ENCODE measurements around the gene ANKRD11.

ANKRD11 gene

DNA sequence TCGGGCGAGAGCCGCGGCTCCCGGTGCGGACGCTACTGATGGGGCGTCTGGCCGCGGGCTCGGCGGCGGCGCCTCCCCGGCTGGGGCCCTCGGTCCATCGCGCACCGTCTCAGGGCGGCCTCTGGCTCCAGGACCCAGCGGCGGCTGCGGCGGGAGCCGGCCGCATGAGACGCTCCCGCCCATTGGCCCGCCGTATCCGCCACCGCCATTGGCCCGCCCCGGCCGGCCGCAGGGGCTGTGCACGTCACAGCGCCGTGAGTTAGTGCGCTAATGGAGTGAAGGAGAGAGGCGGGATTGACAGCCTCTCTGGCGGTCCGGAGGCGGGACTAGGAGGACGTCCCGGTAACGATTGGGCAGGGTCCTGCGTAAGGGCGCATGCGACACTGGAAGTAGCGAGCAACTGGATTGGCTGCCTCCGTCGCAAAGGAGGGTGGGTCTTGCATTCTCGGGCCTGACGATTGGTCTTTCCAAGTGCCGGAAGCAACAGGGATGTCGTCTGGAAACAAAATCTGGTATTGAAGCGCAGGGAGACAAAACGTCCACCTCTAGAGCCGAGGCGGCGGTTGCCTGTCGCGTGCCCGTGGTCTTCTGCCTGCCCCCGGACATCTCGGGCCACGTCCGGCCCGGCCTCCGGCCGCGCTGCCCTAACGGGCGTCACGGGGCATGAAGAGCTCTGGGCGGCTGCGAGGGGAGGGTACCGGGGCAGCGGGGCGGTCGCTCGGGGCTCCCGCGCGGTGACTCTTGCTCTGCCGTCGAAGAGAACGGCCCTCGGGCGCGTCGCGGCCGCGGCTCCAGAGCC lies at the start of gene ANKRD11:
Gene ANKRD11, minus strand, starts transcription at position 123 of the 799 bp plus-strand sequence. CDS start 173,542 bp downstream, outside the sequence.
- peak; percentile 96 for DNase-seq (ENCODE audit: extremely low spot score, insufficient read length, low read depth)
- peak; percentile 99 for FAIRE-seq

DNA sequence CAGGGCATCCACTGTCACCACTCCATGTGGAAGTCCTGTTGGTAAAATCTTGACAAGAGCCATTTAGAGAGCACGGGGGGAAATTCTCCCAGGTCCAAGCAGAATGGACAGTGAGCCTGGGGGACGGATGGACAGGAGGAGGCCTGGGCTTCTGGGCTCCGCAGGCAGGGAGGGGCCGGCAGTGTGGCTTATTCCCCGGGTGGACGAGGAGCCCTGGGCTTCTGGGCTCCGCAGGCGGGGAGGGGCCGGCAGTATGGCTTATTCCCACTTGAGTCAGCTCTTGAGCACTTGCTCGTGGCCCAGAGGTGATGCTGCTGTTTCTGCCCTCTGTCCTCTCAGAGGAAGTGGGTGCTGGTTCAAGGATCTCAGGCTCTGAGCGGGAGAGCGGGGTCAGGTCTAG lies 47.9 kb upstream of the ANKRD11 start:
- DNase-seq (ENCODE audit: extremely low spot score, insufficient read length, low read depth) (no peak), FAIRE-seq (no peak)

DNA sequence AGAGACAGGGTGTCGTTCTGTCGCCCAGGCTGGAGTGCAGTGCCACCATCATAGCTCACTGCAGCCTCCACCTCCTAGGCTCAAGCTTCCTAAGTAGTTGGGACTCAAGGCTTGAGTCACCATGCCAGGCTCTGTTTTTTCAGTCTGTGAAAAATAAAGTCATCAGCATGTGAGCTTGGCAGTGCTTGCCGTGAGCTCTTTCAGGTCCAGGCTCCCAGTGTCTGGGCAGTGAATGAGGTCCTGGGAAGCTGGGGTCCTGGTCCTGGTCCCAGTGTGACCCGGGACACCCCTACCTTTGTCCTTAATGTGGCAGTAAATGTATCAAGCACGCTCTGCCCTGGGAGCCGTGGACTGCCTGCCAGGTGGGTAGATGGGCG lies 47.2 kb upstream of the ANKRD11 start:
- FAIRE-seq (no peak), DNase-seq (ENCODE audit: extremely low spot score, insufficient read length, low read depth) (no peak)

DNA sequence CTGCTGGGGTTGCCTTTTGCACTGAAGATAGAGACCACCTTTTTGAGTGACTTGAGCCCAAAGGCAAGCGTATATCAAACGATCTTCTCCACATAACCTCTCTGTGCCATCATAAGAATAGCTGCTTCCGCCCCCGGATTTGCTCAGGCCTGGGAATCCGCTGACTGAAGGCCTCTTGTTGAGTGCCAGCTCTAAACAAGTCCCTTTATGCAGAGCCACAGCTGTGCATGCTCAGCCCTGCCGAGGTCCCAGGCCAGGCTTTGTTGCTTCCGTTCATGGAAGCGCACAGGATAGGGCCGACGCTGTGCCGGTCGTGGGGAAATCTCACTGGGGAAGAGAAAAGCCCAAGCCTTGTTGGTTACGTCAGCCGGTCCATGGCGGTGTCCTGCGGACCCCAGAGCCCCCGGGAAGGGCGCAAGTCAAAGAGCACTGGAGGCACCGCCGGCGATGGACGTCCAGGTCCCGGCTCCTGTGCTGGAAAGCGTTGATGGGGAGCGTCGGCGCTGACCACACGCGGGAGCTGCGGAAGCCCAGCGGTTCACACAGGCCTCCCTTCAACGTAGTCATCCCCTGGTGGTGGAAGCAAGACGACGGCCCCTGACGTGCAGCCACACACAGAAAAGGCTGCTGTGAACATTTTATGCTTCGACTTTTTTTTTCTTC lies 46.7 kb upstream of the ANKRD11 start:
- DNase-seq (ENCODE audit: extremely low spot score, insufficient read length, low read depth): no peak
- FAIRE-seq: no peak

DNA sequence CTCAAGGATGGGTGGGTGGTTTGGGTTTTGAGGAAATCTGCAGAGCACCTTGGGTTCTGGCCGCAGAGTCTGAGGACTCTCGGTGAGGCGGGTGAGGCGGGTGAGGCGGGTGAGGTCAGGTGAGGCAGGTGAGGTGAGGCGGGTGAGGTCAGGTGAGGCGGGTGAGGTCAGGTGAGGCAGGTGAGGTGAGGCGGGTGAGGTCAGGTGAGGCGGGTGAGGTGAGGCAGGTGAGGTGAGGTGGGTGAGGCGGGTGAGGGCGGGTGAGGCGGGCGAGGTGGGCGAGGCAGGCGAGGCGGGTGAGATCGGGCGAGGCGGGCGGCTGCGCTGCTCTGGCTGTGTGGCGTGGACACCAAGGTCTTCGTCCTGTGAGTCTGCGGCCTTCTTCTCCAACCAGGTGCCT lies 46.0 kb upstream of the ANKRD11 start:
- DNase-seq (ENCODE audit: extremely low spot score, insufficient read length, low read depth) (no peak), FAIRE-seq (no peak)

DNA sequence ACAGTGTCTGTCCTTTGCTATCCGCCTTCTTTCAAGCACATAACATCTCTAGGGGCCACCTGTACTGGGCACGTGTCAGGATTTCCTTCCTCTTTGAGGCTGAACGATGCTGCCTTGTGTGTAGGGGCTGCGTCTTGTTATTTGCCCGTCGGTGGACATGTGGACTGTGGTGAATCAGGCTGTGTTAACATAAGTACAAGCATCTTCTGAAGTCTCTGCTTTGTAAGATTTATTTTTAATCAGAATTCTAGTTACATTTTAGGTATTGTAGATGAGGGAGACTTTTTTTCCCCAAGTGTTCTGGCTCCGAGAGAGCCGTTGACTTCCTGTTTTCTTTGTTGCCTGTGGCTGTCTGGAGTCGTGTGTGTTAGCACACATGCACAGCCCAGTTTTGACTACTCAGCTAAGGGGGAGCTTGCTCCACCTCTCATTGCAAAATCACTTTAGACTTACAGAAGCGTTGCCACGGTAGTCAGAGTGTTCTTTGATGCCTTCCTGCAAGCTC lies 43.9 kb upstream of the ANKRD11 start:
- FAIRE-seq: no peak

DNA sequence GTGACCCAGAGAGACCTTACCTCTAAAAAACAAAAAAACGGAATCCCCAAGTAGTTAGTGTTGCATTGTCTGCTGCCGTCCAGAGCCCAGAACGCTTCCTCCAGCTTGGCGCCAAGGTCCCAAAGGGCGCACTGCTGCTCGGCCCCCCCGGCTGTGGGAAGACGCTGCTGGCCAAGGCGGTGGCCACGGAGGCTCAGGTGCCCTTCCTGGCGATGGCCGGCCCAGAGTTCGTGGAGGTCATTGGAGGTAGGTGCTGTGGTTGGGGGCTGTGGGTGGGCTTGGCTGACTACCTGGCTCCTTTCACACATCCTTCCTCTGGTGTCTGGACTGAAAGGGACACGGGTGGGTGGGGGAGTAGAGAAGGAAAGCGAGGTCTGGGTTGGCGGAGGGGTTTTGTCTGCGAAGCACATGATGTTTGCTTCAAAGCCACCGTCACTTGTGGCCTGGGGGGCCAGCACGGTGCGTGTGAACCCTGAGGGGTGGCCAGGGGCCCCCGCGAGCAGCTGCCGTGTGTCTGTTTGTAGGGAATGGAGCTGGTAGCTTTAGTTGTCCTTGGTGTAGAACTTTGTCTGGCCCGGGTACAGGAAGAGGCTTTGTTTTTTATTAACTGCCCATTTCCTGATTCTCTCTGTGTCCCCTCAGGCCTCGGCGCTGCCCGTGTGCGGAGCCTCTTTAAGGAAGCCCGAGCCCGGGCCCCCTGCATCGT lies 41.6 kb upstream of the ANKRD11 start:
- FAIRE-seq (no peak), DNase-seq (ENCODE audit: extremely low spot score, insufficient read length, low read depth) (no peak)

More for the DNA sequence above, 43.9 kb upstream of the ANKRD11 start:
- no peak for DNase-seq (ENCODE audit: extremely low spot score, insufficient read length, low read depth)

DNA sequence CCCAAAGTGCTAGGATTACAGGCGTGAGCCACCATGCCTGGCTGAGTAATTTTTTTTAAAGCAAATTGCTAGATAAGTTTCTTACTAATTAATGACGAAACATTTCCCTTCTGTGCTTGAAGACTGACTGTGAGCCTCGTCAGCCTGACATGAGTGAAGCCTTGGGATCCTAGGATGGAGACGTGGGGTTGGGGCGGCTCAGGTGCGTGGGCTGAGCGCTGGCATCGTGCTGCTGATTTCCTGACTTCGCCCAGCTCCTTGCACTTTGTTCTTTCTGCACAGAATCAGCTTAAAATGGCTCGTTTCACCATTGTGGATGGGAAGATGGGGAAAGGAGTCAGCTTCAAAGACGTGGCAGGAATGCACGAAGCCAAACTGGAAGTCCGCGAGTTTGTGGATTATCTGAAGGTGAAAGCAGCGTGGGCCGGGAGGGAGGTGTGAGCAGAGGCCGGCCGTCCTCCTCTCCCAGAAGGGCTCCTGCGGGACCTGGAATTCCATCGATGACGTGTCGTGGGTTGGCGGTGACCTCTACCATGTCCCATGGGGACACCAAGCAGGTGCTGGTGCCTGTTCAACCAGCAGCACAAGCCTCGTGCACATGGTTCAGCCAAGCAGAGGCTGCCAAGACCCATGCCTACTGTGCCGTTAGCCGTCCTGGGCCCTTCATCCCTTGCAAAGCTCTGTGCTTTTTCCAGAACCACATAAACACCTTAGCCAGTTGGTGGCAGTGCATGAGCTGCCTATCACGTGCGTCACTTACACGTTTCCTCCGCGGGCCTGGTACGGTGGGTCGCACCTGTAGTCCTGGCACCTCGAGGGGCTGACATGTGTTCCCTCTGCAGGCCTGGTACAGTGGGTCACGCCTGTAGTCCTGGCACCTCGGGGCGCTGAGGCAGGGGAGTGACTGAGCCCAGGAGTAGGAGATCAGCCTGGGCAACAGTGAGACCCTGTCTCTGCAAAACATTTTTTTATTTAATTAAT lies 40.3 kb upstream of the ANKRD11 start:
- DNase-seq (ENCODE audit: extremely low spot score, insufficient read length, low read depth) (no peak), FAIRE-seq (no peak)

DNA sequence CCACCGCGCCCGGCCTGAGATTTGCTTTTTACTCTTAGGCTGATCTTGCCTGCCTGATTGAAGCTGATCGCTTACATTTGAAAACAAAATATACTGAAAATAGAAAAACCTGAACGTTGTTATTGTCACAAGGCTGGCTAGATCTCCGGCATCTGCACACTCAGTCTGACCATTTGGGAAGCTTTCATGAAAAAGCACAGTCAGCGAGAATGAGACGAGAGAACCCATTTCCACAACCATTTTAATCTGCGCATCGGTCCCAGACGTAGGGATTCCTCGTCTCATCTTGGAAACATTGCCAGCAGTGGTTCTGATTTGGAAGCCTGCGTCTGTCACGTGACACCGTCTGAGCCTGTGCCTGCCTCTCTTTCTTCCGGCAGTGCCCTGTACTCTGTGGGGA lies 38.7 kb upstream of the ANKRD11 start:
- no peak for DNase-seq (ENCODE audit: extremely low spot score, insufficient read length, low read depth)
- no peak for FAIRE-seq

DNA sequence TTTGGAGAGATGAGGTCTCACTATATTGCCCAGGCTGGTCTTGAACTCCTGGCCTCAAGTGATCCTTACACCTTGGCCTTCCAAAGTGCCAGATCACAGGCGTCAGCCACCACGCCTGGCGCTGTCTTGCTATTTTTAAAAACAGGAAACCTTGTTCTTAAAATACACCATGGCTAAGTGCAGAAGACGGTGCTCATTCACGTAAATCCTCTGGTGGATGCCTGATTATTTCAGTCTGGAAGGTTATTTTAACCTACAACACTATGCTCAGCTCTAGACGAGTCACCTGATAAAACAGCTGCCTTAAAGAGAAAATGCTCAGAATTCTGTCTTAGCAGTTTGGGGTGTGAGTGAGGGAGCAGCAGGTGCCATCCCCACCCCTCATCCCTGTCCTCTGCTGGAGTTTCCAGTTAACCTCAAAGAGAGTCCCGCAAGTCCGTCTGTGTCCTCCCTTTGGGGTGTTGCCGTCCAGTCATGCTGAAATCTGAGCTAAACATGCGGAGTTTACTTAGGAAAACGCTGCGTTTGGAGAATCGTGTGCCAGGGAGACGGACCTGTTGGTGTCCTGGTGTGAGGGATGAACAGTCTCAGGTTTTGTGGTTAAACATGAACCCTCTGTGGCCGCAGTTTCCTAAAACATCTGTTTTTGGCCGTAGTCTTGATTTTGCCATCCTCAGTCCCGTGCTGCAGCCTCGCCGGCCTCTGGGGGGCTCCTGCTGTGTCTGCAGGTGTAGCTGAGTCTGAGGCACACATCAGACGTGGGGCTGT lies 35.0 kb upstream of the ANKRD11 start:
- FAIRE-seq (no peak), DNase-seq (ENCODE audit: extremely low spot score, insufficient read length, low read depth) (no peak)

DNA sequence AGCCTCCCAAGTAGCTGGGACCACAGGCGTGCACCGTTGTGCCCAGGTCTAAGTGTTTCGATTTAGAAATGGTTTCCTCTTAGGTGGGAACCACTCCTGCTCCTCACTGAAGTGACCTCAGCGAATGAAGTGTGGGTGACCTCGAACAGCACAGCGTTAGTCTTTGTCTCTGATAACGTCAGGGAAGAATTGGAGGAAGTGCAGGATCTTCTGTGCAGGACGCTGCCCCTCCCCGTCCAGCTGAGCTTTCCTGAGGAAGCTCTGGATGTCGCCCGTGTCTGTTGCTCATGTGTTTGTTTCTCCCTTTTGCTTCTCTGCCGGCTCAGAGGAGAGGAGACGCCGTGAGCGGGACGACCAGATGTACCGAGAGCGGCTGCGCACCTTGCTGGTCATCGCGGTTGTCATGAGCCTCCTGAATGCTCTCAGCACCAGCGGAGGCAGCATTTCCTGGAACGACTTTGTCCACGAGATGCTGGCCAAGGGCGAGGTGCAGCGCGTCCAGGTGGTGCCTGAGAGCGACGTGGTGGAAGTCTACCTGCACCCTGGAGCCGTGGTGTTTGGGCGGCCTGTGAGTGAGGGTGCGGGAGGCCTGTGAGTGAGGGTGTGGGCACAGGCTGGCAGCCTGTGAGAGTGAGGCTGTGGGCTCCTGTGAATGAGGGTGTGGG lies 33.5 kb upstream of the ANKRD11 start:
- FAIRE-seq: no peak
- DNase-seq (ENCODE audit: extremely low spot score, insufficient read length, low read depth): no peak

DNA sequence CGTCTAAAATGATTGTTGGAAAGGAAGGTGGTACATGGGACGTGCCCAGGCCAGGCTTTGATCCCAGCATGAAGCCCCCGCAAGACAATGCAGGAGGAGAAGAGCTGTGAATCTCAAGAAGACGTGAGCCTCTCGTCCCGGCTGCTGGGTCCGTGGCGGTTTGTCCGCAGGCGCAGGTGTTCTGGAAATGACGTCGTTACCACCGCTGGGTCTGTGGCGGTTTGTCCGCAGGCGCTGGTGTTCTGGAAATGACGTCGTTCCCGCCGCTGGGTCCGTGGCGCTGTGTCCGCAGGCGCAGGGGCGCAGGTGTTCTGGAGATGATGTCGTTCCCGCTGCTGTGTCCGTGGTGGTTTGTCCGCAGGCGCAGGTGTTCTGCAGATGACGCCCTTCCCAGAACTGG lies 31.9 kb upstream of the ANKRD11 start:
- FAIRE-seq: no peak

DNA sequence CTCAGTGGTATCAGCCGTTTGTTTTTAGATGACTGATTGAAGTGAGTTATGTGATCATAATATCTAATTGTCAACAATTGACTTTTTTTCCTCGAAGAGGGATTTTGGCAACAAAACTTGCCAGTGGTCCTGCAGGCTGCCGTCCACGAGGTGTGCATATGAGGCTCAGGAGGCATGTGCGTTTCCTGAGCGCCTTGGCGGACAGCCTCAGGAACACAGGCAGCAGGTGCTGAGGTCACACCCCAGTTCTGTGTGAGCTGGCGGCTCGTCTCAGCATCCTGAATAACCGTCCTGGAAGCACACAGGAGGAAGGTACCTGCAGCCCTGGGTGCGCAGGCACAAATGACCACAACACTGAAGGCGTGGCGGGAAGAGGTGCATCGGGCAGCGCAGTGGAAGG lies 29.5 kb upstream of the ANKRD11 start:
- DNase-seq (ENCODE audit: extremely low spot score, insufficient read length, low read depth) (no peak), FAIRE-seq (no peak)

More for the DNA sequence above, 31.9 kb upstream of the ANKRD11 start:
- no peak for DNase-seq (ENCODE audit: extremely low spot score, insufficient read length, low read depth)

DNA sequence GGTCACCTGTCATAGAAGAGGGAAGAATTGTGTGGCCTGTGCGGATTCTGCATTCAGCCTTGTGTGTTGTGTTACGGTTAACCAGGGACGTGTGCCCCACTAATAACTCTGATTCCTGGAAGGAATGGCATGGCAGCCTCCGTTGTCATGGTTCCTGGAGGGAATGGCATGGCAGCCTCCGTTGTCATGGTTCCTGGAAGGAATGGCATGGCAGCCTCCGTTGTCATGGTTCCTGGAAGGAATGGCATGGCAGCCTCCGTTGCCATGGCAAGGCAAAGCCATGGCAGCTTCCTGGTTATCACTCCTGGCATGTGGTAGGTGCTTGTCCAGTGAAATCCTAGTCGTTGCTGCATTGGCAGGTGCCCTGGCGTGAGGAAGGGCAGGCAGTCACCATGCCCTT lies 26.8 kb upstream of the ANKRD11 start:
- FAIRE-seq (no peak), DNase-seq (ENCODE audit: extremely low spot score, insufficient read length, low read depth) (no peak)

DNA sequence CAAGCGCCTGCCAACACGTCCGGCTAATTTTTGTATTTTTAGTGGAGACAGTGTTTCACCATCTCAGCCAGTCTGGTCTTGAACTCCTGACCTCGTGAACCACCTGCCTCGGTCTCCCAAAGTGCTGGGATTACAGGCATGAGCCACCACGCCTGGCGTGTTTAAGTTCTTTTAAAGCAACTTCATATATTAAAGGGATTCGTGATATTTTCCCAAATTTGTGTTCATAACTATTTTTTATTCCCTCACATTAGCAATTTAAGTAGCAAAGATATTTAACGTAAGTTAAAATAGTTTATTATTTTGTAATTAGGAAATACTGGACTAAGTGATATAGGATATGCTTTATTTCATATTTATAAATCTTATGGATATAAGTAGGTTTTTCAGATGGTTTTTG lies 22.1 kb upstream of the ANKRD11 start:
- DNase-seq (ENCODE audit: extremely low spot score, insufficient read length, low read depth) (no peak), FAIRE-seq (no peak)

DNA sequence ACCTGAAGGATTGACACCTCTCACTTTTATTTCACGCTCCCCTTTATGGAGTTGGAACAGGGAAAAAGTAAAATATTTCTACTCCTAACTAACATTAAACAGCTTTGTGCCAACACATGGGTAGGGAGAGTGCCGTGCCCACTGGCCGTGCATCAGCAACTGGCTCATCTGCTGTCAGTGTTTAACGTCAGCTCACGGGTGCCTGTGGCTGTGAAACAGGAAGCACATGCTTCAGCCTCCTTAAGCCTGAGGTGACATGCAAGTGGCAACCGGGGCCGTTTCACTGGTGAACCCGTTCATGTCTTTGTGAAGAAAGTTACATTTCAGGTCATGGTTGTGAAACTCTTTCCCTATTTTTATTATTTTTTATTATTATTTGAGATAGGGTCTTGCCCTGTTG lies 21.0 kb upstream of the ANKRD11 start:
- FAIRE-seq: no peak

DNA sequence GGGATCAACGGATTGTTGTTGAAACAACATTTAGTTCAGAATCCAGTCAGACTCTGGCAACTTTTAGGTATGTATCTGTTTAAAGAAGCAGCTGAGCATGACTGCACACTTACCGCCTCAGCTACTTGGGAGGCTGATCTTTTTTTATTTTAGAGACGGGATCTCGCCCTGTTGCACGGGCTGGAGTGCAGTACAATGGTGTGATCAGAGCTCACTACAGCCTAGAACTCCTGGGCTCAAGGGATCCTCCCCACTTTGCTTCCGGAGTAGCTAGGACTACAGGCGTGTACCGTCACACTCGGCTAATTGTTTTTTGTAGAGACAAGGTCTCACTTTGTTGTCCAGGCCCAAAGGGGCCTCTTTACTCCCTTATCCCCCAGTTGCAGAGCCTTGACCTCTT lies 20.2 kb upstream of the ANKRD11 start:
- no peak for DNase-seq (ENCODE audit: extremely low spot score, insufficient read length, low read depth)
- FAIRE-seq: no peak

More for the DNA sequence above, 21.0 kb upstream of the ANKRD11 start:
- no peak for DNase-seq (ENCODE audit: extremely low spot score, insufficient read length, low read depth)

DNA sequence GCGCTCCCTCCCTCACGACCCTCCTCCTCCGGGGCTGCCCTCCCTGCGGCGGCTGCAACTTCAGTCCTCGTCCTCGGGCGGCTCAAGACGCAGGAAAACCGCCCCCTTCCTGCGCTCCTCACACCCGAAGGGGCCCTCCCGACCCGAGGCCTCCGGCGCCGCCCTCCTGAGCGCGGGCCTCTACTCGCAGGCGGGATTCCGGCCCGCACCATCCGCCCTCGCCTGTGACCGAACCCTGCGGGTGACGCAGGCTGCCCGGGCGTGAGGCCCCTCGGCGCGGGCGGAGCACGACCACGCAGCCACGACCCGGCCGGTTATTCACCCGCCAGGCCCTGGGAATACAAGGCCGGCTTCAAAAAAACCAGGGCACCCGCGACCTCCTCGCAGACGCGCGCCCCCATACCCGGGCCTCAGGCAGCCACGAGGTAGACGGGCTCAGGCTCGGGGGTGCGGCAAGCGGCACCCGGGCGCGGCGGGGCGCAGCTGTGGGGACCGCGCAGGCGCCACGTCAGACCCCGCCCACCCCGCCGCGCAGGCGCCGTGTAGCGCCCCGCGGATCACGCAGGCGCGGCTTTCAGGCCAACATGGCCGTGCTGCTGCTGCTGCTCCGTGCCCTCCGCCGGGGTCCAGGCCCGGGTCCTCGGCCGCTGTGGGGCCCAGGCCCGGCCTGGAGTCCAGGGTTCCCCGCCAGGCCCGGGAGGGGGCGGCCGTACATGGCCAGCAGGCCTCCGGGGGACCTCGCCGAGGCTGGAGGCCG lies 17.7 kb upstream of the ANKRD11 start, which contains the start of gene SPG7:
Gene SPG7, plus strand, starts transcription at position 570 of the 757 bp plus-strand sequence. Its CDS starts 15 bp downstream, at position 585.
- DNase-seq (ENCODE audit: extremely low spot score, insufficient read length, low read depth): peak; percentile 97
- FAIRE-seq: peak; percentile 58
